Measurements from ENCODE around the gene STARD5.
A peak's percentile ranks its signal among the peaks of the same experiment; 100 is the strongest.
"Not testable (repeated sequence)": the region's sequence is repeated elsewhere in the genome, so short reads cannot be mapped to it uniquely, and the experiment has no call there.

The STARD5 gene

DNA sequence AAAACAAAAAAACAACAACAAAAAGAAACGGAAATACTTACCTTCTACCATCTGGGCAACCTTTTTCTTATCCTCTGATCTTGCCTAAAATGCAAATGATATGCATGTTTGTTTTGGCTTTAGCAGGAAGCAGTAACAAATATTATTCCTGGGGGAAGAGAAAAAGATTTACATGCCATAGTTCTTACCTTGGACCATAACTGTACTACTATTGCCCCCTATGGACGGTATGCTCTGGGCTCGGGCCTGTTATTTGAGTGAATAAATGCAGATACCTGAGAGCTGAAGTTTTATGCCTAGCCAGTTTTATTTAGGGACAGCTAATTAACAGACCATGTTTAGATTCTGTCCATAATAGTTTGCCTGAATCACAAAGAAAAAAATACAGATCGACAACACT is 12.6 kb upstream of the STARD5 start:
- no peak for DNase-seq

GRCh38 chr15:81335631-81336030 is 11.7 kb upstream of the STARD5 start:
- DNase-seq = no peak

DNA sequence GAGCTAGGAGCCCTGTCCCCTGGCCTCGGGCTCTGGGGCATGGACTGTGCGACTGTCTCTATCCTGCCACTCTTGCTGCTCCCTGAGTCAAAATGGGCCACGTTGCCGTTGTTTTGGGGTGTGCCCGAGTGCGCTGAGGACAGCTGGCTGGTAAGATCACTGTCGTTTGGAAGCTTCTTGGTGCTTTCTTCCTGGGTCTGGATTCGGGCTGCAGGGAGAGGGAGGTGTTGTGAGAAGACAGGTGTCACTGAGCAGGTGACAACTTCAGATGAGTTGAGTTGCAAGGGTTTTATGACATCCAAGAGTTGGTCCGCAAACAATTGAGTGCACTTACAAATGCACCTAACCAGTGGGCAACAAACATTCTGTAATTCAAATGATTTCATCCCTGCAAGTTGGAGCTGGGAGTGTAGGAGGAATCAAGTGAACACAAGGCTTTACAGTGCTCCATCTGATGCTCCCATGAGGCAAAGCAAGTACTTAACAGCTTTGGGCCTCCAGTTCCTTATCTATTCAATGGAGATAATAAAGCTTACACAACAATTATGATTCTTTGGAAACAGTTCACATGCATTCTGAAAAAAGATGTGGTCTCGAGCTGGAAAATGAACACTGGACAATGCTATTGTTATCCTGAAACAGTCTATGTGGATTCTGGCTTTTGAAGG is 11.0 kb upstream of the STARD5 start:
- DNase-seq = no peak

GRCh38 chr15:81333363-81333762 is 9.4 kb upstream of the STARD5 start:
- DNase-seq = no peak

GRCh38 chr15:81332326-81332725 is 8.4 kb upstream of the STARD5 start:
- no peak for DNase-seq

DNA sequence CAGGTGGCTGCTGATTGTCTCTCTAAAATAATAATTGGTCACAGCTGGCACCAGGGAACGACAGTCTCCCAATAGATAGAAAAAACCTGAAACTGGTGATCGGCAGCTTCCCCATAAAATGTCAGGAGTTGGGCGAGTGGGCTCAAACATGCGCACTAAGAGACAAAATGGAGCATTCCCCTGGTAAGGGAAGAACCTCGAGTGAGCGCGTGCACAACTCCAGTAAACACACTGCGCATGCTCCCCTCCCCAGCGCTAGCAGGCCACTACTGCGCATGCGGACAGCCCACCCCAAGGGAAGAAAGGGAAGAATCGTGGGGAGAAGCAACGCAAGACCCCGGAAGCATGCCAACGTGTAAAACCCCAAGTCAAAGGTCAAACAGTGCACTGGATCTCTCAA is 7.7 kb upstream of the STARD5 start:
- no peak for DNase-seq

DNA sequence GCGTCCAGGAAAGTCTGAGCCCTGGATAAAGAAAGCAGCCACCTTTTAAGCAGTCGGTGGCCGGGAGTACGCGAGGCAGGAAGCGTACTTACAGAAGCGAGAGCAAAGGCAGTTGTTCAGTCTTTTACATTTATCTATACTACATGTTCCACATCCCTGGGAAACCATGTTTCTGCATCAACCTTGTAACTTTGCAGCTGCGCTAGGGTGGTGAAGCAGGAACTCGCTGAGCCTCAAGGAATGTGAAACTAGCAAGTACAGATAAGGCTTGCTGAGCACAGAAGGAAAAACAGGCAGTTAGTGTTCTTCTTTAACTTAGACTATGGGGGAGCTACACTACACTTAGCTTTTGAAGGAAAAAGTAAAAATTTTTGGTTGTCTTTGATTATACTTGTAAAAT is 7.2 kb upstream of the STARD5 start:
- DNase-seq = not testable (repeated sequence)

DNA sequence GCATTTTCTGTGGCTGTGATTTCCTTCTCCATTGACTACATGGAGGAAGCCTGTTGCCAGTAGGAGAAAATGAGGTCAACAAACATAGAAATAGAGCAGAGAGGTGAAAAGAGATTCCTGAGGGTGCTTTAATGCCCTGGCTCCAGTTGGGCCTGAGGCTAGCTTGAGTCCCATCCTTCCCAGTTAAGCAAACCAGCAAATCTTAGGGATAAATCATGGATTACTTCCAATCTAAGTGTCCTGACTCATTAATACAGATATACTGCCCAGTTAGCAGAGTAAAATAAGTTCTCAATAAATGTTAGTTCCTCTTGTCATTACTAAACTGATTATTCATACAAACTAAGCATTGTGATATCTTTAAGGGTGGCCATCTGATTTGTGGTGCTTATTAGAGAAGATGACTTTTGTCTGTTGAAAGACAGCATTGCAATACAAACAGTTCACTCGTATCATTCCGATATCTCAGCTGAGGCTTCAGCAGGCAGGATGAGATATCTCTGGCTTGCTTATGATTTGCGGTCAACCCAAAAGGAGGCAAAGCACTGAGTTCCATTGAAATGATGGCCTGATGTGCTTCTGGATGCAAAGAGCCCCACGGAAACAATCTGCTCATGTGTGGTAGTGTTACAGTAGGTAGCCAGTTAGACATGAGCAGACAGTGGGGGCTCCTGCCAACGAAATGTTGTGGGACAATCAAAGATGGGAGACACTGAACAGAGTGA is 6.6 kb upstream of the STARD5 start:
- no peak for DNase-seq

- no peak for DNase-seq
Observed at GRCh38 chr15:81329446-81329845, 5.5 kb upstream of the STARD5 start.

DNA sequence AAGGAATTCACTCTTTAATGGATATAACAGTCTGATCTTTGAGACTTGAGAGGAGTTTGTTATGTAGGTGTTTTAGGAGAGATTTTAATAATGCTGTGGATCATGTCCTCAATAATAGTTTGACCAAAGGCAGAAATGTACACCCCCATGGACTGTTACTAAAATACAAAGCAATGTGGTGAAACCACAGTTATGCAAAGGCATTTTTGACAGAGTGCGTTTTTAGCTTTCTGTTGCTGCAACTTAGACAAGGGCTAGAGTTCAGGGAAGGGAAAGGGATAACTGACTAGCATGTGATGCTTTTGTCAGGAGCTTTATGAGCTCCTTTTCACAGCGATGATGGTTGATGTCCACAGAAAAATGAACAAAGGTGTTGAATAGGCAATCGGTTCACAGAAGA is 3.6 kb upstream of the STARD5 start:
- peak; percentile 13 for DNase-seq

DNA sequence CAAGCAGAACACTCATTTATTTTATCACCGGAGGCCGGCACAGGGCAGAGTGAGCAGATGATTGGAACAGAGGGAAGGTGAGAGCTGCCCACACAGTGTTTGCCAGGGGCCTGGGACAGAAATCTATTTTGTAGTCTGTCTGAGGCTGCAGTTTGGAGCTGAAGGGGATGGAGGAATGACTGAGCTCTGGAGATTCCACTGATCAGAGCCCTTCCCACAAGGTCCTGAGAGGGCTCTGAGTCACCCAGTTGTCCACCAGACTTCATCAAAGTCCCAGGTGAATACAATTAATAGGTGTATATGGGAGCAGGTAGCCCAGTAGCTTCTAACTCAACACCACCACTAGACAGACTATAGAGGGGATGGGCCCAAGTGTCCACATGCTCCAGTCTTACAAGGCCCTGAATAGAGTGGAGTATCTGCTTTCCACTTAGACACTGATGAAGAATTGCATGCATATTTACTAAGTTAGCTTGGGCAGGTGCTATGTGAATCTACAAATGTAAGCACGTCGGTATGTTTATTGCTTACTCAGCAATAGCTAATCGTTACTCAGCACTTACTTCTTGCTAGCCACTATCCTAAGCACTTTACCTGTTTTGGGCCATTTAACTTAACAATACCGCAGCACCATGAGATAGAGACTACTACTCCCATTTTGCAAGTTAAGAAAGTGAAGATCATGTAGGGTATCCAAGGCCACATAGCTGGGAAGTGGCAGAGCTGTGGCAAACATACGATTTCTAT is 2.7 kb upstream of the STARD5 start:
- DNase-seq = no peak

DNA sequence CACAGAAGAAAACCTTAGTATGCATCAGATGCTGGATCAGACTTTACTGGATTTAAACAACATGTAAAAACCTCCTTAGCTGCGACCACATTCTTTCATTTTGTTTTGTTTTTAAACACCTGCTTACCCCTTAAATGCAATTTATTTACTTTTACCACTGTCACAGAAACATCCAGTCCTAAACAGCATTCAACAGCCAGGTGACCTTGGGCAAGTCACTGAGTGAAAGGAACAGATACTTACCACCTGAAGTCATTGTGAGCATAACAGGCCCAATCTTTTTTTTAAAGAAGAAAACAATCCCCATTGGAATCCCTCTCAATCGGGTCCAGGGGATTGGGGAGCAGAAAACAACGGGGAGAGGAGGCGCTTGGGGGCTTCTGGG is 390 bp downstream of the STARD5 start:
- DNase-seq = no peak

GRCh38 chr15:81322676-81323253 is 1.2 kb downstream of the STARD5 start:
- DNase-seq = no peak

GRCh38 chr15:81321667-81322066 is 2.3 kb downstream of the STARD5 start:
- DNase-seq = no peak

- DNase-seq = no peak
Observed at GRCh38 chr15:81317642-81318017, 6.3 kb downstream of the STARD5 start.

- DNase-seq = no peak
Observed at GRCh38 chr15:81316267-81316666, 7.7 kb downstream of the STARD5 start.

DNA sequence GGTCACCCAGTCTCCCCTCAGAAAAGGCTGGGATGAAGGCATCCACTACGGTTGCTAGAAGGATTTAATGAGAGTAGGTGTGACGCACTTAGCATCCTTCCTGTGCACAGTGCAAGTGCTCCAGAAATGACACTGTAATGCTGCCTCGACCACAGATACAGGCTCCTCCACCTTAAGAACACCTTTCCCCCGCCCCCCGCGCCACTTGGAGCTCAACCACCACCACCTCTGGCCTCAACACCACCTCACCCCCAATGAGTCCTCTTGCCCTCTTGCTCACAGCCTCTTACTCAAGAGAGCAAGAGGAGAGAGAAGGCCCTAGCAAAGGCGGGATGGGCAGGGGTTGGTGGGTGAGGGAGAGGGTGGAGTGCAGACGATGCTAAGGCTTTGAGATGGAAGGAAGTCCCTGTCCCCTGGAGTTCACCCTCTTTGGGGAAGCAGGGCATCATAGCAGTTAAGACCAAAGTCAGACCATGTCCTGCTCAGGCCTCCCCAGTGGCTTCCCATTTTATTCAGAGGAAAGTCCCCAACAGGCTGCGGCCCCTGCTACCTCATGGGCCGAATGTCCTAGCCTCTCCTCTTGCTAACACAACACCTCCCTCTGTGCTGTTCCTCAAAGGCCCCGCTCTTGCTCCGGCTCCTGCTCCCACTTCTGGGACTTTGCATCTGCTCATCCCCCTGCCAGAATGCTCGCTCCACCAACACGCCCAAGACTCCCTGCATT is 8.3 kb downstream of the STARD5 start:
- no peak for DNase-seq

DNA sequence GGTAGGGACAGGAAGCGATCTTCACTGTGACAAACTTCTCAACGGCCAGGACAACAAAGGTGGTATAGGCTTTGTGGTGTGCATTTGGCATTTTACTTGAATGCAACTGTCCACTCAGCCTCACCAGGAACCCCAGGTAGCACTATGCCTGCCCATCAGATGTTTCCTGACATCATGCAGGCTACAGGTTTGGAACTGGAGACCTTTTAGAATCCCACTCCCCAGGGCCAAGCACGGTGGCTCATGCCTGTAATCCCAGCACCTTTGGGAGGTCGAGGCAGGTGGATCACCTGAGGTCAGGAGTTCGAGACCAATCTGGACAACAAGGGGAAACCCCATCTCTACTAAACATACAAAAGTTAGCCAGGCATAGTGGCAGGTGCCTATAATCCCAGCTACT is 9.6 kb downstream of the STARD5 start:
- no peak for DNase-seq

GRCh38 chr15:81313686-81314085 is 10.3 kb downstream of the STARD5 start:
- no peak for DNase-seq

- peak; percentile 8 for DNase-seq
Observed at GRCh38 chr15:81312790-81313543, 11.0 kb downstream of the STARD5 start.

GRCh38 chr15:81311752-81312464 is 12.0 kb downstream of the STARD5 start:
- no peak for DNase-seq

- DNase-seq = no peak
Observed at GRCh38 chr15:81310480-81310879, 13.5 kb downstream of the STARD5 start.

All from eye (tissue), 1 donor.